Activated CD4-positive, CD25-positive, alpha-beta regulatory T cell treated with anti-CD3 and anti-CD28 coated beads, Interleukin-2, amount 50 U/mL, for 24 hours (primary cell): ENCODE results near the gene MRPS18C.
A peak's percentile ranks its signal among the peaks of the same experiment; 100 is the strongest.
"Not testable (repeated sequence)": the region's sequence is repeated elsewhere in the genome, so short reads cannot be mapped to it uniquely, and the experiment has no call there.

Experiments used
- ATAC-seq, 2 donors: fragments of 150-1000 bp; cut with Tn5 transposase; one replicate each; pipeline ENCODE4 v1.10.0; 2021; ENCODE audit warnings: mild to moderate bottlenecking in 1 of 2, moderate library complexity in 1 of 2

Gene MRPS18C

GRCh38 chr4:83455281-83456183, at the start of gene MRPS18C, which contains the start of gene HELQ:
TSS of gene MRPS18C (plus strand) at chr4:83456058. CDS start at chr4:83456078, 20 bp downstream.
TSS of gene HELQ (minus strand) at chr4:83455823. CDS start at chr4:83455693, 130 bp downstream.
- ATAC-seq, result peak; percentile 93 to 94

- ATAC-seq, result no peak
Measured at GRCh38 chr4:83408908-83409307, 47.0 kb upstream of the MRPS18C start.

- ATAC-seq, result no peak
Measured at GRCh38 chr4:83413676-83414075, 42.2 kb upstream of the MRPS18C start.

- no peak for ATAC-seq
Measured at GRCh38 chr4:83417566-83417965, 38.3 kb upstream of the MRPS18C start.

GRCh38 chr4:83418211-83418610, 37.6 kb upstream of the MRPS18C start:
- no peak for ATAC-seq

- ATAC-seq, result no peak
Measured at GRCh38 chr4:83431200-83431599, 24.7 kb upstream of the MRPS18C start.

GRCh38 chr4:83436680-83437079, 19.2 kb upstream of the MRPS18C start:
- no peak for ATAC-seq

- no peak for ATAC-seq
Measured at GRCh38 chr4:83438719-83439118, 17.1 kb upstream of the MRPS18C start.

- no peak for ATAC-seq
Measured at GRCh38 chr4:83440148-83440814, 15.6 kb upstream of the MRPS18C start.

GRCh38 chr4:83440899-83441298, 15.0 kb upstream of the MRPS18C start:
- ATAC-seq, result no peak

GRCh38 chr4:83449009-83449408, 6.8 kb upstream of the MRPS18C start:
- ATAC-seq, result no peak

- ATAC-seq, result no peak
Measured at GRCh38 chr4:83454686-83455085, 1.2 kb upstream of the MRPS18C start.

GRCh38 chr4:83456184-83456501, 285 bp downstream of the MRPS18C start:
- ATAC-seq, result no peak

GRCh38 chr4:83473423-83473822, 17.6 kb downstream of the MRPS18C start:
- no peak for ATAC-seq

- ATAC-seq, result no peak
Measured at GRCh38 chr4:83473966-83474365, 18.1 kb downstream of the MRPS18C start.

GRCh38 chr4:83484500-83485461, 28.9 kb downstream of the MRPS18C start, which contains the start of gene ABRAXAS1:
TSS of gene ABRAXAS1 (minus strand) at chr4:83485100. CDS start at chr4:83485072, 28 bp downstream.
- ATAC-seq, result peak; percentile 92 to 93

- ATAC-seq, result no peak
Measured at GRCh38 chr4:83486457-83487129, 30.7 kb downstream of the MRPS18C start.

GRCh38 chr4:83489711-83490326, 34.0 kb downstream of the MRPS18C start:
- ATAC-seq, result no peak

- ATAC-seq, result peak in 1 of 2 donors; percentile 38
Measured at GRCh38 chr4:83490876-83491450, 35.1 kb downstream of the MRPS18C start.

GRCh38 chr4:83496085-83496917, 40.4 kb downstream of the MRPS18C start:
- not testable (repeated sequence) for ATAC-seq
